ENCODE data around the gene ASCC1. TPM values are rescaled to one million over a fixed set of nuclear protein-coding genes. Genes with fewer than 3 reads are reported as not detected.

Gene ASCC1
- total RNA-seq, 1 donor from 2014 or later, result 21.0 TPM

- DNase-seq (ENCODE audit: low read depth in 2 of 2), result no peak
These were observed 132.2 kb downstream of the ASCC1 start for GRCh38 chr10:72083790-72084459.

- DNase-seq (ENCODE audit: low read depth in 2 of 2), result no peak
These were observed 133.0 kb downstream of the ASCC1 start for GRCh38 chr10:72082856-72083789.

- DNase-seq (ENCODE audit: low read depth in 2 of 2), result no peak
These were observed 134.1 kb downstream of the ASCC1 start for GRCh38 chr10:72081772-72082590.

- DNase-seq (ENCODE audit: low read depth in 2 of 2), result no peak
These were observed 134.9 kb downstream of the ASCC1 start for GRCh38 chr10:72081210-72081609.

GRCh38 chr10:72080042-72080975, 135.8 kb downstream of the ASCC1 start:
- no peak for DNase-seq (ENCODE audit: low read depth in 2 of 2)

GRCh38 chr10:72079356-72079755, 136.7 kb downstream of the ASCC1 start:
- DNase-seq (ENCODE audit: low read depth in 2 of 2), result no peak

GRCh38 chr10:72077275-72077990, 138.6 kb downstream of the ASCC1 start:
- no peak for DNase-seq (ENCODE audit: low read depth in 2 of 2)

- no peak for DNase-seq (ENCODE audit: low read depth in 2 of 2)
These were observed 139.3 kb downstream of the ASCC1 start for GRCh38 chr10:72076756-72077155.

GRCh38 chr10:72075376-72076115, 140.5 kb downstream of the ASCC1 start:
- DNase-seq (ENCODE audit: low read depth in 2 of 2), result no peak

- DNase-seq (ENCODE audit: low read depth in 2 of 2), result no peak
These were observed 141.3 kb downstream of the ASCC1 start for GRCh38 chr10:72074574-72075375.

- no peak for DNase-seq (ENCODE audit: low read depth in 2 of 2)
These were observed 142.1 kb downstream of the ASCC1 start for GRCh38 chr10:72073708-72074573.

- DNase-seq (ENCODE audit: low read depth in 2 of 2), result no peak
These were observed 143.4 kb downstream of the ASCC1 start for GRCh38 chr10:72072639-72073038.

GRCh38 chr10:72072046-72072445, 144.0 kb downstream of the ASCC1 start:
- DNase-seq (ENCODE audit: low read depth in 2 of 2), result no peak

GRCh38 chr10:72069751-72070526, 146.1 kb downstream of the ASCC1 start:
- no peak for DNase-seq (ENCODE audit: low read depth in 2 of 2)

GRCh38 chr10:72068901-72069446, 147.1 kb downstream of the ASCC1 start:
- DNase-seq (ENCODE audit: low read depth in 2 of 2), result no peak

GRCh38 chr10:72068126-72068765, 147.8 kb downstream of the ASCC1 start:
- DNase-seq (ENCODE audit: low read depth in 2 of 2), result no peak
